AG09309 (cell line): ENCODE results near the gene DNAAF2.
"Not testable (repeated sequence)": the region's sequence is repeated elsewhere in the genome, so short reads cannot be mapped to it uniquely, and the experiment has no call there.

Experiments
- DNase-seq: peaks from one replicate; pipeline ENCODE4 v3.0.0-alpha.2; 2010; ENCODE audit warnings: low read depth
- H3K4me3 ChIP-seq: 2 replicates; pipeline ENCODE4 v1.5.1; 2011; ENCODE audit warnings: mild to moderate bottlenecking, low read depth, low read length, moderate library complexity; ENCODE audit not compliant: control insufficient read depth
- CTCF ChIP-seq: IDR thresholded peaks from 2 replicates; pipeline ENCODE4 v1.5.1; 2011; ENCODE audit warnings: mild to moderate bottlenecking, low read depth, low read length, inconsistent platforms; ENCODE audit not compliant: insufficient read depth, control insufficient read depth; ENCODE audit errors: missing control alignments

The DNAAF2 gene

GRCh38 chr14:49634547-49635334 is at the start of gene DNAAF2:
Gene DNAAF2 (minus strand): TSS chr14:49635244. CDS start chr14:49635149, 95 bp downstream.
- no peak for TF ChIP-seq CTCF
- peak within 1 kb of the TSS; percentile 95 for H3K4me3 ChIP-seq
- no peak for DNase-seq

GRCh38 chr14:49679271-49679670 is 44.2 kb upstream of the DNAAF2 start:
- H3K4me3 ChIP-seq = no peak overlapping the region
- TF ChIP-seq CTCF = no peak
- no peak for DNase-seq

- TF ChIP-seq CTCF = peak; percentile 20
- DNase-seq = no peak
- H3K4me3 ChIP-seq = no peak overlapping the region
These were observed 42.6 kb upstream of the DNAAF2 start for GRCh38 chr14:49677643-49678042.

GRCh38 chr14:49673586-49673985 is 38.5 kb upstream of the DNAAF2 start:
- TF ChIP-seq CTCF = no peak
- H3K4me3 ChIP-seq = no peak overlapping the region
- no peak for DNase-seq

GRCh38 chr14:49670475-49670874 is 35.4 kb upstream of the DNAAF2 start:
- H3K4me3 ChIP-seq = no peak overlapping the region
- DNase-seq = no peak
- no peak for TF ChIP-seq CTCF

GRCh38 chr14:49659526-49660455 is 24.7 kb upstream of the DNAAF2 start:
- no peak for DNase-seq
- TF ChIP-seq CTCF = no peak

GRCh38 chr14:49657500-49657899 is 22.5 kb upstream of the DNAAF2 start:
- H3K4me3 ChIP-seq, DNase-seq: not testable (repeated sequence)

More at GRCh38 chr14:49659526-49660455, 24.7 kb upstream of the DNAAF2 start:
- H3K4me3 ChIP-seq = no peak overlapping the region
